ENCODE measurements around the gene STK33.

STK33 gene

DNA sequence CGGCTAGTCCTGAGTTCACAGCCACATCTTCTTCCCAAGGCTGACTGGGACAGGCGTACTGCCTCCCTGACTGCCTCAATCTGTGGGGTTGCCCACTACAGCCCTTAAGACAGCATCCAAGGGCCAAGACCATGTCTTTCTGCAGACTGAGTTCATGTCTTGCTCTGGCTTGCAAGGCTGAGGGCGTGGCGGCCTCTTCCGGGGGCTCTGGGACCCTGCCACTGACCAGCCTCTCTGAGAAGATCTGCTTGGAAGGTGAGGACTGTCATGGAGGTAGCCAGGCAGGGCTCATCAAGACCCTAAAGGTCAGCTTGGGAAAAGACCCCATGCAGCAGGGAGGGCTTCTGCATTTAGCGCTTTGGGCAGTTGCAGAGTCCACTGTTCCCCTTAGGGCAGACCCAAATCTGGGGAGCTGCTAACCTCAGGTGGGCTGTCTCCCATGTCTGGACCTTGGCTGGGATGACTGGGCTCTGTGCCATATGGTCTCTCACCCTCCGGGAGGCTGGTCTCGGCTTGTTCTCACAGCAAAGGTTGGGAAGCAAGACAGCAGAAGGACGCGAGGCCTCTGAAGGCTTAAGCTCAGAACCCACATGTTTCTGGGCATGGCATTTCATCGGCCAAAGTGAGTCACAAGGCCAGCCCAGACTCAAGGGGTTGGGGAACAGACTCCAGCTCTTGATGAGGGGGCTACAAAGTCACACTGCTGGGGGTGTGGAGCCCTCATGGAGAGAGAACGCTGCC, 221.2 kb downstream of the STK33 start:
- no peak for DNase-seq

DNA sequence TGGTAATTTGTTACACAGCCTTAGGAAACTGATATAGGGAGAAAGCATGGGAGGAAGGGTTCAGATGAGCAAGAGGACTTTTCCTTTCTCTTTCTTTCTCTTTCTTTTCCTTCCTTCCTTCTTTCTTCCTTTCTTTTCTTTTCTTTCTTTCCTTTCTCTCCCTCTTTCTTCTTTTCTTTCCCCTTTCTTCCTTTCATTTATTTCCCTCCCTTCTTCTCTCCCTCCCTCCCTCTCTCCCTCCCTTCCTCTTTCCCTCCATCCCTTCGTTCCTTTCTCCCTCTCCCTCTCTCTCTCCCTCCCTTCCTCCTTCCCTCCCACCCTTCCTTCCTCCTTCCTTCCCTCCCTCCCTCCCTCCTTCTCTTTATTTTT, 222.5 kb downstream of the STK33 start:
- DNase-seq: no peak

DNA sequence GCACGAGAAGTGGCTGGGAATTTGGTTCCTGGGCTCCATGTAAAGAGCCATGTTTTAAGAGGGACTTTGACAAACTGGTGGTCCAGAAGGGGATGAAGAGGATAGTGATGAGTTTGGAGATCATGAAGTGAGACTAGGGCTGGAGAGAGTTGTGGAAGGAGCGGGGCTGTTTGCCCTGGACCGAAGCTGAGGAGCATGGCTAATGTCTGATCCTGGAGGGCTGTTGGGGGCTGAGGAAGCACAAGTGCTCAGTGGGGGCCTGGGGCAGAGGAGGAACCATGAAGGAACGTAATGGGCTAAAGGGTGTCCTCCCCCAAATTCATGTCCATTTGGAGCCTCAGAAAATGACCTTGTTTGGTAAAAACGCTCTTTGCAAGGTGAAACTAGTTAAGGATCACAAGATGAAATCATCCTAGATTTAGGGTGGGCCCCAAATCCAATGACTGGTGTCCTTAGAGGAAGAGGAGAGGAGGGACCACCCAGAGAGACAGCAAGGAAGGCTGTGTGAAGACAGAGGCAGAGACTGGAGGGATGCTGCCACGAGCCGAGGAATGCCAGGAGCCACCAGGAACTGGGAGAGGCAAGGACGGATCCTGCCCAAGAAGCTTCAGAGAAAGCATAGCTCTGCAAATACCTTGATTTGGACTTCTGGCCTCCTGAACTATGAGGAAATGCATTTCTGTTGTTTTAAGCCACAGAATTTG, 223.1 kb downstream of the STK33 start:
- no peak for DNase-seq

DNA sequence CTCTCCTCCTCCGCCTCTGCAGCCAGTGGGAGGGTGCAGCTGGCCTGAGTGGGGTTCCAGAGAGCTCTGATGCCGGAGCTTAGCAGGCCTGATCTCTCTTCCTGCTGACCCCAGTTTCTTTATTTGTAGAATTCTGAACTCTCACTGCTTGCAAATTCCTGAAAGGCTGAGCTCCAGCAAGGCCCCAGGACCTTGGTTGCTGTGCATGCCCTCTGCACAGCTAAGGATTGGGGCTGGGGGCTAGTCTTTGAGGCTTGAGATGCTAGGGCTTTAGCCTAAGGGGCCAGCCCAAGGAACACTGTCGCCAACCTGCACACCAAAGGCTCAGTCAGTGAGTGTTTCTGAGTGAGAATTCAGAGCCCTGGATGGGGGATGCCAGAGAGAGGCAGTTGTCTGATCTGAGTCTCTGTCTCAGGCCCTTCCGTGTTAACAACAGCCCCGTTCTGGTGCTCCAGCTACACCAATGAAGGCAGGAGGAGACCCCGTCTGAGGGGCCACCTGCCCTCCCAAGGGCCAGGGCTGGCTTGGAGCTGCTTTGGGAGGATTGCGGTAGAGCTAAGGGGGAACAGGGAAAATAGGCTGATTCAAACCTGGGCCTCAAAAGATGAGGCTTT, 224.3 kb downstream of the STK33 start:
- no peak for DNase-seq

DNA sequence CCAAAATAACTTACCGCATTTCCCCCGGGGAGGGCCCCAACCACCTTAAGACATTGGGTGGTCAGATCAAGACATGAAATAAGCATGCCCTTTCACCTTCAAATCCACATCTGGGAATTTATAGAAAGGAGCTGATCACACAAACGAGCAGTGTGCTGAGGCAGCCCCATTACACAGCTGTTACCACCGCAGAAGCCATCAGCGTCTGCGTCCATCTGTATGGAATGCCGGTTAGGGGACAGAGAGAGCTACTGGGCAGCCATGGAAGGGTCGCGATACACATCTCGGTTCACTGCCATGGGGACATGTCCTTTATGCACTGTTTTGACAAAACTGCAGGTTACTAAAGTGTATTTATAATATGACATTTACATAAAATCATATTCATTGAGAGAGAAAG, 225.3 kb downstream of the STK33 start:
- DNase-seq: no peak

DNA sequence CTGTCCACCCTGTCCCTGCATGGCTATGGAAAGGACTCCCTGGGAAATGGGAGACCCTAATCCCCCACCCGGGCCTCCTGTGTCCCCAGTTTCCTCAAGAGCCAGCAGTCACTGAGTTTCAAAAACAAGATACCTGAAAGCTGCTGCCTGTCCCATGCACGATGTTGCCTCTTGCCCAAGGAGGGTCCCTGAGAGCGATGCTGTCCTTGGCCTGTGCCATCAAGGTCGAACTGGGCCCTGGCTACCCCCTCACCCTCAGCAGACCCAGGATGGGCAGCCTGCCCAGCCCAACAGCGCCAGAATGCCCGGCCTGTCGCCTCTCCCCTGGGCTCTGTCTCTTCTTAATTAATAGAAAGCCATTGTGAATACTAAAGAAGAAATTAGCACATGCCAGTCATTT, 225.8 kb downstream of the STK33 start:
- no peak for DNase-seq

DNA sequence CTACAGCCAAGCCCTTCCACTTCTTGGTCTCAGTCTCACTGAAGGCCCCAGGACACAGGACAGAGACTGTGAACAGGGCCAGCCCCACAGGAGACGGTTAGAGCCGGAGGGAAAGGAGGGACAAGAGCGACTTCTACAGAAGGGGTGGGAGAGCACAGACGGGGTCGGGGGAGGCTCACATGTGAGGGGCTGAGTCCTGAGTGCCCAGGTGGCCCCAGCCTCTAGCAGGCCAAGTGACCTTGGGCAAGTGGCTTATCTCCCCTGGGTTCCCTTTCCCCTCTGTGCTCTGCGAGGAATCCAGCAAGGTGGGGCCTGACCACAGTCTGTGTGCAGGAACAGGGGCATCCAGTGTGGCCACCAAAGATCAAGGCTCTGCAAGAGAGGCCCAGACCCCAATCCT, 227.7 kb downstream of the STK33 start:
- DNase-seq: no peak

DNA sequence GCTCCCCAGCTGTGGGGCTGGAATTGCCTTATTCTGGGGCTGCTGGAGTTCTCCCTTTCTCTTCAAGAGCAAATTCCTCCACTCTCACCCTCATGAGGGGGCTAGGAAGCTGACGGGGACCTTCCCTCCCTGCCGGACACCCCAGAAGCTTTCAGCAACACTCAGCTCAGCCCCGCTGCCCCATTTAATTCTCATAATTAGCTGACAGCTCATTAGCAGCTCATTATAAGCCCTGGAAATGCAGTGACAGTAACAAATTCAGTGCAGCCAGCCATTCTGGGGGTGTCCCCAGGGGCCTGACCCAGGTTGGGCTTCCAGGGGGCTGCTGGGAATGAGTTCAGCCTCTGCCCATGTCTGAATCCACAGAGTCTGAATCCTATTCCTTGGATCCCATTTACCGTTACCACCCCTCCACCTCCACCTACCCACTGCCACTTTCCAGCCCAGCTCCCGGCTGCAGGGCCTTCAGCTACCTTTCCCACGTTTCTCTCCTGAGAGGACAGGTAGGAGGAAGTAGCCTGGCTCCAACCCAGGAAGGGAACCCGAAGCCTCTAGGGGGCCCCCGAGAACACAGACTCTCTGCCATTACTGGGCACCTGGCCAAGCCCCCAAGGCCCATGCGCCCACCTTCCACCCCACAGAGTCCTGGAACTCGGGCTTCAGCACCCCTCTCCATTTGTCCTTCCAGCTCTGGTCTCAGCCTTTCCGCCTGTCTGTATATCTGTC, 228.6 kb downstream of the STK33 start:
- no peak for DNase-seq

DNA sequence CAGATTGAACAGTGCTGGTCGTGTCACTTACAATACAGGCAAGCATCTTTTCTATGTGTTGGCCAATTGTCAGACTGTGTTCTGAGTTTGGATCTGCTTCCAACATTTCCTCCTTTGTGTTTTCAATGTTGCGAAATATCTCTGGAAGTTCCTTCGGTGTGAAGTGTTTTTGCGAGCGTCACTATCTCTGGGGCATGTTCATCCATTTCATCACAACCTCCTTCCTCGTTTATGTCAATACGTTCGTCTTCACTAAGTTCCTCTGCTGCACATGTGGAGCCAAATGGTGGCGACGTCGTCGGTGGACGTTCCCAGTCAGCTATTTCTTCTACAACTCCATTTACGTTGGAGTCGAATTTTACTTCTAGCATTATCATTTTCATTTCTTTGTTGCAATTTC, 230.1 kb downstream of the STK33 start:
- DNase-seq: no peak

DNA sequence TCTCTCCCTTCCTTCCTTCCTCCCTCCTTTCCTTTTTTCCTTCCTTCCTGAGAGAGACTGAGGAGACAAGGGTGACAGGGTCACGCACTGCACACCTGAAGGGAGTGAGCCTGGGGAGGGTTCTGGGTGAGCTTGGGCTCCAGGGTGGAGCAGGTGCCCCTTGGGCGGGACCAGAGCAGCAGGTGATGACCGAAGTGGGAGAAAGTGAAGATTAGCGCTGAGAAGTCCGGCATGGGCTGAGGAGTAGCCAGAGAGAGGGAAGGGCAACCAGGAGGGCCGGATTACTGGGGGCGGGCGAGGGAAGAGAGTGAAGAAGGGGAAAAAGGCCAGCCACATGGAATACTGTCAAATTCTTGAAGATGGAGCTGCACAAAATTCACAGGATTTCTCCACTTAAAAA, 231.1 kb downstream of the STK33 start:
- no peak for DNase-seq

DNA sequence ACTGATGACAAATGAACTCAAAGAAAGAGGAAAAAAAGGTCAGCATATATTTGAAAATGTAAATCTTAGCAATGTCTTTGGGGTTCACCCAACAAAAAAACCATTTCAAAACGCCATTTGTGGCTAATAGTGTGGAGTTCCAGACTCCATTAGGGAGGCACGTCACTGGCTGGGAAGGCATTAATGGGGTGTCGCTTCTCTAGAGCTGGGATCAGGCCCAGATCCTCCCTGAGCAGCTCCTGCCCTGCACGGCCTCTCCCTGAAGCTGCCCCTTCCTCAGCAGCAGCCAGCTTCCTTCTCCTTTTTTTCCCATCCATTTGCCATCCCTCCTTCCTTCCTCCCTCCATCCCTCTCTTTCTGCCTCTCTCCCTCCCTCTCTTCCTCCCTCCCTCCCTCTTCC, 231.5 kb downstream of the STK33 start:
- no peak for DNase-seq

DNA sequence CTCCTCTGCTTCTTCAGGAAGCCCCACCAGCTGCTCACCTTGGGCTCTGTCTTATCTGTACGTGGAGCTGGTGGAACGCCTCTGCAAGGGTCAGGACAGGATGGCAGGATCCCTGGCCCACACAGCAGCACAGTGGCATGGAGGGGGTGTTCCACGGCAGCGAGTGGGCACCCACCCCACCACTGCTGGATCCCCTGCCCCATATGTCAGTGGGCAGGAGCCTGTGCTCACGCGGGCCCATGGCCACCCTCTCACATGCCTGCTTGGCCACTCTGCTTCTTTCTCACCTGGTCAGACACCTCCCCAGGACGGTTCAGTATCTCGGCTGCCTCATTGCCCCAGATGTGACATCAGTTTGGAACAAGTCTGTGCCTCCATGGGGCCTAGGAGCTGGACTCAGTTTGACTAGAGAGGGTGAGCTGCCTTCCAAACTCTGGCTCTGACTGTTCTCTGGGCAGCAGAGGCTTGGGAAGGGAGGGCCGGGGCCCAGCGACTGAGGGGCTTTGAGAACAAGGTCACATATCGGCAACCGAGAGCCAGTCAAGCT, 232.3 kb downstream of the STK33 start:
- DNase-seq: no peak

DNA sequence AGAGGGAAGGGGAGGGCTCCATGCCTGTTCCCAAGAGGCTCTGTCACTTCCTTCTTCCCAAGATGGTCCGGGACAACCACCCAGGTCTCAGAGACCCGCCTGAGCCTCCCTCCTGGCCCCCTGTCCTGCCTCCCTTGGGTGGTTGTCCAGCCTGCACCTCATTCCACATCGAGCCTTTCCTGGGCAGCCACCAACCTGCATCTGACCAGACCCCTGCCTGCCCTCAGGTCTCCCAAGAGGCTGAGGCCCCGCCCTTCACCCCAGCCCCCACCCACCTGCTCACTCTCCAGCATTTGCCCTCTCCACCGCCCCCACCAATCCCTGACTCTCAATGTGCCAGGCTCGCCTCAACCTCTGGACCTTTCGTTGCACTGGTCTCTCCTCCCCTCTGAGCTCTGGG, 232.8 kb downstream of the STK33 start:
- DNase-seq: no peak

DNA sequence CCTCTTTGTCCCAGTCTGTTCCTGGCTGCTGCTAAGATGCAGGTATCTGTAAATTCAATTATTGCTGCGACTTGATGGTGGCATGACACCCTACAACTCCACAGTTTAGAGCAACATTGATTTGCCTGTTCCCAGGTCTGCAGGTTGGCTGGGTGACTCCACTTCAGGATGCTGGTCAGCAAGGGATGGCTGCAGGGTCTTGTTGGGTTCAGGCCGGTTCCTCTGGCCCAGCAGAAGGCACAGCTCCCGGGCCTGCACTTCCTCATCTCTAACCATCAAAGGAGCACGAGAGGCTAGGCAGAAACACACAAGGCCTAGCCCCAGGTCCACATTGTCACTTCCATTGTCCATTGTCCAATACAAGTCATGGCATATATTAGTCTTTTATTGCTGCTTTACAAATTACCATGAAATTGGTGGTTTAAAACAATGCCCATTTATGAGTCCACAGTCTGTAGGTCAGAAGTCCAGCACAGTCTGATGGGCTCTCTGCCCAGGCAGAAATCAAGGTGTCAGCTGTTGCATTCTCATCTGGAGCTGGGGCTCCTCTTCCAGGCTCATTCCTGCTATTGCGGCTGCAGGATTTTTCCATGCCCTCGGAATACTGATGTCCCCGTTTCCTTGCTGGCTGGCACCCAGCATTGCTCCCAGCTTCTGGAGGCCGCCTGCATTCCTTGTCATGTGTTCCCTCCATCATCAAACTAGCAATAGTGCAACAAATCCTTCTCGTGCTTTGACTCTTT, 233.8 kb downstream of the STK33 start:
- no peak for DNase-seq

DNA sequence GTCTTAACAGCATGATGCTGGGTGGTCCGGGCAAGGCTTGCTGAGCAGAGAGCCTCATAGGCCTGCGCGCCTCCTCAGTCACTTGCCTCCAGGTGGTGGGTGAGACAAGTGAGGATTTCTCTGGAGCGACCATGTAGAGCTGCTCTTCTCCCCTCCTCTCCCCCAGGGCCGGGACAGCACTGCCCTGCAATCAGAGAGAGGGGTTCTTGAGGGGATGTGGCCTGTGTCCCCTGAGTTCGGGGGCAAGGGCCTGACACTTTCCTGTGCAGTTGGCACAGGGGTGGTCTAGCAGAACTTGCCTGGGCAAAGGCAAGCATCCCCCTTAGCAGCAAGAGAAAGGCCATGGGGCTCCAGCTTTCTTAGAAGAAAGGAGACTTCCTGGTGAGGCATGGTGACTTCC, 234.5 kb downstream of the STK33 start:
- DNase-seq: no peak

DNA sequence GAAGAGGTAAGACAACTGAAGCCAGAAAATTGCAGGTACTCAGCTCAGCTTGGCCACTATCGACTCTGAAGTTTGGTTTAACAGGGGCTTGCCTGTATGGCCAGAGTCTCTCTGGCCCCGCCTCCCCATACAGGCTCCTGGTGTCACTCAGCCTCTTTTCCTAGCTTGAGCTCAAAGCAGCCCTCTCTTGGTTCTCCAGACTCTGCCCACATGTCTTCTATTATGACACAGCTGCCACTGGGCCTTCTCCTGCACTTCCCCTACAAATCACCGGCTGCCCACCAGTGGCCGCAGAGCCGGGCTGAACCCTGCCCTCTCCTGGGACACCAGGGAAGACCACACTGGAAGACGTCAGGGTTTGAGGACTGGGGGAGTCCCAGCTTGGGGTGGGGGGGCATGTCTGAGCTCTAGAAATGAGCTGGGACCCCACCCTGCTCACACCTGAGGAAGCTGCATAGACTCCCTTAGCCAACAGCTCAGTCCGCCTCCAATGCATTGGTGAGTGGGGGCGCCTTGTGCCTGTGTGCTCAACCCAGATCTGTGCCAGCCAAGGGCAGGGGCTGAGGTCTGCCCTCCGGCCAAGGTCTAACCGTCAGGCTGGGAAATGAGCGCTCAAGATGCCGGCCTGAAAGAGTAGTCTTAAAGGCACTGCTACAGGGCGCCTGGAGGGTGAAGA, 236.0 kb downstream of the STK33 start:
- no peak for DNase-seq

DNA sequence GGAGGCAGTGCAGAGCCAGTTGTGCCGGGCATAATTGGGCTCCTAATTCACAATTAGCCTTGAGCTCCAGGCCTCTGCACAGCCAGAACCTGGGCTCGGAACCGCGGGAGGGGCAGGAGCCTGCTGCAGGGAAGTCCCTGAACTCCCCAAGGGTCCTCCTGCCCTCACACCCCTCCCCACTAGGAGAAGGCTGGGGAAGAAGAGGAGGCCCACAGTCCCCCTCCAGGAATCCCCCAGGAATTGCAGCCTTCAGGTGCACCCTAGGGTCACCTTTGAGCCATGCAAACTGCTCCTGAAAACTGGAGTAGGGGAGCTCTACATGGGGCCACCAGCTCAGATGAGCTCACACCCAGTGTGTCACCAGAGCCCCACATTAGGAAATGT, 236.5 kb downstream of the STK33 start:
- no peak for DNase-seq

DNA sequence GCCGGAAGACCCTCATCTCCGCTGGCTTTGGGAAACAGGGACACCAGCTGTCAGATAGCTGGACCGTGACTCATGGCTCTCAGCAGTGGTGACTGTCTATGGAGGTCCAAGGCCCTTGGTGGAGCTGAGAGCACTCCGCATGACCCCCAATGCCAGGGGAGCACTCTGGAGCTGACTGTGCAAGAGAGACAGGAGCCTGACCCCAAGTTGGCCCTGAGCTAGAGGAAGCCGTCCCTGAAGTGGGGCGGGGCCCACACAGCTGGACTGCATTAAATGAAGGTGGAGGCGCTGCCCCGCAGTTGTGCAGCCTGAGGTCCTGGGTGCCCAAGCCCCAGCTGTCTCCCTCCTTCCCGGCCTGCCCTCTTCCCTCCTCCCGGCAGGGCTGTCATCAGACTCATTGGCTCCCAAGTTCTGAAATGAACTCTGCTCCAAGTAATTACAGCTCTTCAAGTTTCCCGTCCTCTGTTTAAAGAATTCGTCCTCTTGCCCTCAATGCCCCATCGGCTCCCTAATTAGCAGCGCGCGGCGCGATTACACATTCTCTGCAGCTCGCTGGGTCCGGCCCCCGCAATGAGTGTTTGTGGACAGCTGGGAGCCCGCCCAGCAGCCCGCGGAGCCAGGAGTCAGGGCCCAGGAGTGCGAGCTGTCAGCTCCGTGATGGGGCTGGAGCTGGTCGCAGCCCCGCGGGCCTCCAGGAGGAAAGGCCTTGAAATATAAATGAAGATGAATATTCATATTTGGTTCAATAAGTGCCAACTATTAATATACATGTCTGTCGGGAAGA, 237.1 kb downstream of the STK33 start:
- DNase-seq: no peak

DNA sequence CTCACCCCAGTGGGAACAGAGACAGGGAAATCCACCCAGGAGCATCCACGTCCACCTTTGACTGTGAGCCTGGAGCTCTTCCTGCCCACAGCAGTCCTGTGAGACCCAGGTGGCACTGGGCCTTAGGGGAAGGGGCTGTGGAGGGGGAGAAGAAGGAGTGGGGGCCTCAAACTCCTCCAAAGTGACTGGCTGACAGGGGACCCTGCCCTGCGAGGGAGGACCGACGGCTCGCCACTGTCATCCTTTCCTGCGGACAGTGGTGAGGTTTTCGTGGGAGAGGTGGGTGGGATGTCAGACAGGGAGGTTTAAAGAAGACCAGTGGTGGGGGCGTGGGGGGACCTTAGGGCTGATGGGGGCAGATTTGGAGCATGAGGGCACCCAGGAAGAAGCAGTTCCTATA, 237.8 kb downstream of the STK33 start:
- no peak for DNase-seq

DNA sequence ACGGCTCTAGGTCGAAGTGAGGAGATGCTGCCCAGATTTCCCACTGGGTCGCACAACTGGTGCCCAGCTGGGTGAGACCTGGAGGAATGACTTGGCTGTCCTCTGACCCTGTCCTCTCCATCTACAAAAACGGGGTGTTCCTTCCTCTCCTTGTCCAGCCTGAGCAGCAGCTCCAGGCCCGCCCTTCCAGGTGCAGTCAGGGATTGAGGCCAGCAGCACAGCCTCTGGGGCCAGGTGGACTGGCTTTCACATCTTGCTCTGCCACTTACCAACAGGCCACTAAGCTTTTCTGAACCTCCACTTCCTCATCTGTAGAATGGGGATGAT, 238.6 kb downstream of the STK33 start:
- DNase-seq: no peak

DNA sequence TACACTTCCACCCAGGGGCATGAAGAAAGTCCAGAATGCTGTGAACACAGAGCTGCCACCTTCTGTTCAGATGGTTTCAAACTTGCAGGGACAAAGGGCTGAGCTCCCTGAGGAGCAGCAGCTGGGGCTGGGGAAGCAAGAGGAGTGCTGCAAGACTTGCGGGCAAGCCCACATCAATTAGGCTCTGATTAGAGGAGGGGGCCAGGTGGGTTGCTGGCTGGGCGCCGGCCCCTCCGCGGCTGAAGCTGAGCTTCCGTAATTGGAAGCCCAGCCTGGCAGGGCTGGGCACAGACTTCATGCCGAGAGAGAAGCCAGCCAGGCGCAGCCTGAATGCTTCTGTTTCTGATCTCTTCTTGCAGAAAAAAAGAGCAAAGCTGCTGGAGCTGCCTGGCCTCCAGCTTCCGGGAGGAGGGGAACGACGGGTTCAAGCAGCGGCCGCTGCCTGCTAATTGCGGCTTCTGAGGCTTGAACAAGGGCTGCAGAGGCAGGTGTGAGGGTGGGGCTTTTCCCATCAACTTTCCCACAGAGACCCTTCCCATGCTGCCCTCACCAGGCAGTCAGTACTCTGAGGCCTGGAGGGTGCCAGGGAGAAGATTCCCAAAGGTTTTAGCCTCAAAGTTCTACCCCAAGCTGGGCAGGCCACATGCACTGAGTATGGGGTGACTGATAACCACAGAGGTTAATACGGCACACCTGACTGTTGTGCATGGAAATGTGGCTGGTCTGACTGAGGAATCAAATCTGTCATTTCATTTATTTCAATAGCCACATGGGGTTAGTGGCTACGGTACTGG, 239.2 kb downstream of the STK33 start:
- peak; percentile 54 for DNase-seq
